Measurements from ENCODE around the gene PCDHGA1. TPM values are rescaled to one million over a fixed set of nuclear protein-coding genes. Genes with fewer than 3 reads are reported as not detected.

The PCDHGA1 gene
- total and polyA plus RNA-seq, 12 donors: 0.09 to 0.96 (median 0.30) TPM

DNA sequence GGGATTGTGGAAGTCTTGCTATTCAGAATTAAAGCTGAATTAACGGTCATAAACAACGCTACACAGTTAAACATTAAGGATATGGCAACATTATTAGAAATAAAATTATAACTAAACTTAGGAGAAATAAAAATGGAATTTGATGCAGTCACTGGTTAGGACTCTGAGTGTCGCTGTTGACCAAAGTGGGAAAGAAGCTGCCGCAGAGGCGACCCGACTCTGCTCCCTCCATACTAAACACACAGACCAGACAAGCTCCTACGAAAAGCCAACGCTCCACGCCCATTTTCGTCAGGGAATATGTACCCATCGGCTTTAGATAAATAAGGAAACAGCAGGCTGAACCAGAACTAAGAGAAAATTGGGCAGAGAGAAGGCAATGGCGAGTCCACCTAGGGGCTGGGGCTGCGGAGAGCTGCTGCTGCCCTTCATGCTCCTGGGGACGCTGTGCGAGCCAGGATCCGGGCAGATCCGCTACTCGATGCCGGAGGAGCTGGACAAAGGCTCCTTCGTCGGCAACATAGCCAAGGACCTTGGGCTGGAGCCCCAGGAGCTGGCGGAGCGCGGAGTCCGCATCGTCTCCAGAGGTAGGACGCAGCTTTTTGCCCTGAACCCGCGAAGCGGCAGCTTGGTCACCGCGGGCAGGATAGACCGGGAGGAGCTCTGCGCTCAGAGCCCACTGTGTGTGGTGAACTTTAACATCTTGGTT is 33.8 kb downstream of the PCDHGA1 start, which contains the start of gene PCDHGA5:
PCDHGA5 (plus strand) TSS at position 211 of the 709 bp plus-strand sequence; CDS start at position 380, 169 bp downstream.
- Histone ChIP-seq H3K9me3 (replicated peaks in 1 of 3) (peaks cover 3 to 52% (median 15%) of the 10 kb centered on the region in 3 donors), H3K36me3 (replicated peaks in 1 of 2) (no peaks in the 10 kb centered on the region), H3K4me3 (peak within 1 kb of the TSS in 1 of 4 donors; percentile 15), H3K4me1 (replicated peaks in 1 of 2) (no peaks in the 10 kb centered on the region), H3K27ac (no peak within 1 kb of the TSS), H3K27me3 (no peaks in the 10 kb centered on the region)
- DNase-seq: no peak
- WGBS, 4 donors: 11 to 24% (median 18%) methylated on average over 29 to 34 of the region's 34 CpGs
- intact Hi-C loops (cut with DNase I): no loop called here
- TF ChIP-seq POLR2A (IDR thresholded peaks at IDR 0.05): no peak
- TF ChIP-seq, protein P1, sequence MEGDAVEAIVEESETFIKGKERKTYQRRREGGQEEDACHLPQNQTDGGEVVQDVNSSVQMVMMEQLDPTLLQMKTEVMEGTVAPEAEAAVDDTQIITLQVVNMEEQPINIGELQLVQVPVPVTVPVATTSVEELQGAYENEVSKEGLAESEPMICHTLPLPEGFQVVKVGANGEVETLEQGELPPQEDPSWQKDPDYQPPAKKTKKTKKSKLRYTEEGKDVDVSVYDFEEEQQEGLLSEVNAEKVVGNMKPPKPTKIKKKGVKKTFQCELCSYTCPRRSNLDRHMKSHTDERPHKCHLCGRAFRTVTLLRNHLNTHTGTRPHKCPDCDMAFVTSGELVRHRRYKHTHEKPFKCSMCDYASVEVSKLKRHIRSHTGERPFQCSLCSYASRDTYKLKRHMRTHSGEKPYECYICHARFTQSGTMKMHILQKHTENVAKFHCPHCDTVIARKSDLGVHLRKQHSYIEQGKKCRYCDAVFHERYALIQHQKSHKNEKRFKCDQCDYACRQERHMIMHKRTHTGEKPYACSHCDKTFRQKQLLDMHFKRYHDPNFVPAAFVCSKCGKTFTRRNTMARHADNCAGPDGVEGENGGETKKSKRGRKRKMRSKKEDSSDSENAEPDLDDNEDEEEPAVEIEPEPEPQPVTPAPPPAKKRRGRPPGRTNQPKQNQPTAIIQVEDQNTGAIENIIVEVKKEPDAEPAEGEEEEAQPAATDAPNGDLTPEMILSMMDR (IDR thresholded peaks at IDR 0.05): peak in 1 of 6 experiments; percentile 11

DNA sequence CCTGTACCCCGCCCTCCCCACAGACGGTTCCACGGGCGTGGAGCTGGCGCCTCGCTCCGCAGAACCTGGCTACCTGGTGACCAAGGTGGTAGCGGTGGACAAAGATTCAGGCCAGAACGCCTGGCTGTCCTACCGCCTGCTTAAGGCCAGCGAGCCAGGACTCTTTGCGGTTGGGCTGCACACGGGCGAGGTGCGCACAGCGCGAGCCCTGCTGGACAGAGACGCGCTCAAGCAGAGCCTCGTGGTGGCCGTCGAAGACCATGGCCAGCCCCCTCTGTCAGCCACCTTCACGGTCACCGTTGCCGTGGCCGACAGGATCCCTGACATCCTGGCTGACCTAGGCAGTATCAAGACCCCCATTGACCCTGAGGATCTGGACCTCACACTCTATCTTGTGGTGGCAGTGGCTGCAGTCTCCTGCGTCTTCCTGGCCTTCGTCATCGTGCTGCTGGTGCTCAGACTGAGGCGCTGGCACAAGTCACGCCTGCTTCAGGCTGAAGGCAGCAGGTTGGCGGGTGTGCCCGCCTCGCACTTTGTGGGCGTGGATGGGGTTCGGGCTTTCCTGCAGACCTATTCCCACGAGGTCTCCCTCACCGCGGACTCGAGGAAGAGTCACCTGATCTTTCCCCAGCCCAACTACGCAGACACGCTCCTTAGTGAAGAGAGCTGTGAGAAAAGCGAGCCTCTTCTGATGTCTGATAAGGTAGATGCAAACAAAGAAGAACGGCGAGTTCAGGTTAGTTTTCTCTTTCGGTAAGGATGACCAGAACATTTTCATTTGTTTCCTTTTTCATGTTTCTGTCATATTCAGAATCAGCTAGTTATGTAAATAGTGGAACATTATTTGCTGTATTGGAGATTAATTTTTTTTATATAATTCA is 35.9 kb downstream of the PCDHGA1 start:
- H3K9me3 ChIP-seq (replicated peaks in 1 of 3): peaks cover 4 to 50% (median 15%) of the 10 kb centered on the region in 3 donors
- no peaks in the 10 kb centered on the region for H3K4me1 ChIP-seq (replicated peaks in 1 of 2)
- no peaks in the 10 kb centered on the region for H3K36me3 ChIP-seq (replicated peaks in 1 of 2)
- no peak overlapping the region for H3K4me3 ChIP-seq
- intact Hi-C loops (cut with DNase I): no loop called here
- no peaks in the 10 kb centered on the region for H3K27me3 ChIP-seq
- WGBS, 4 donors: 25 to 34% (median 29%) methylated on average over 15 to 46 of the region's 46 CpGs
- no peak overlapping the region for H3K27ac ChIP-seq
- no peak for TF ChIP-seq POLR2A (IDR thresholded peaks at IDR 0.05)
- TF ChIP-seq, protein P1 (IDR thresholded peaks at IDR 0.05): no peak
- no peak for DNase-seq

DNA sequence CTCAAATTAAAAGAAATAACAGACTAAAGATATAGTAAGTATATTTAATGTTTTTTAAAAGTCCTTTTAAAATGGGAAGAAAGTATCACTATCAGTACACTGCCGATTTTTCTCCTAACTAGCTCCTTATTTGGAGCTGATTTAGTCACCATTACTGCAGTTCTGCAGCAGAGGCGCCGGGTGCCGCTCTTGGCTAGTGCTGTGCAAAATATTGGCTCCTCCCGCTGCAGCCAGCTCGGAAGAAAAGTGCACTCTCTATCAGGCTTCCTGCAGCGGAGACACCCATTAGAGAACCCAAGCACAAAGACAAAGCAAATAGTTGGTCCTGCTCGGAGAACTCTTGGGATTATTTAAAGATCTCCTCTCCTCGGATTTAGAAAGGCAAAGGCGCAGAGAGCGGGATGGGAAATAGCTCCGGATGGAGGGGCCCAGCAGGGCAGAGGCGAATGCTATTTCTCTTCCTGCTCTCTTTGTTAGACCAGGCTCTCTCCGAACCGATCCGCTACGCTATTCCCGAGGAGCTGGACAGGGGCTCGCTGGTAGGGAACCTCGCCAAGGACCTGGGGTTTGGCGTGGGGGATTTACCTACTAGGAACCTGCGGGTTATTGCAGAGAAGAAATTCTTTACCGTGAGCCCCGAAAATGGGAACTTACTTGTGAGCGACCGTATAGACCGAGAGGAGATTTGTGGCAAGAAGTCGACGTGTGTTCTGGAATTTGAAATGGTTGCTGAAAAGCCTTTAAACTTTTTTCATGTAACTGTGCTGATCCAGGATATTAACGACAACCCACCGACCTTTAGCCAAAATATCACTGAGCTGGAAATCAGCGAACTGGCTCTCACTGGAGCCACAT is 39.9 kb downstream of the PCDHGA1 start, which contains the start of gene PCDHGB3:
PCDHGB3 (plus strand) TSS at position 249 of the 855 bp plus-strand sequence; CDS start at position 402, 153 bp downstream.
- 13 to 25% (median 18%) methylated on average over 29 to 32 of the region's 32 CpGs for WGBS, 4 donors
- Histone ChIP-seq H3K4me1 (replicated peaks in 1 of 2) (no peaks in the 10 kb centered on the region), H3K27ac (no peak within 1 kb of the TSS), H3K4me3 (peak within 1 kb of the TSS in 1 of 4 donors; percentile 34), H3K9me3 (replicated peaks in 1 of 3) (peaks cover 4 to 51% (median 4%) of the 10 kb centered on the region in 3 donors), H3K36me3 (replicated peaks in 1 of 2) (no peaks in the 10 kb centered on the region), H3K27me3 (no peaks in the 10 kb centered on the region)
- peak in 2 of 7 donors; percentile 23 to 29 for DNase-seq
- intact Hi-C loops (cut with DNase I): no loop called here
- no peak for TF ChIP-seq POLR2A (IDR thresholded peaks at IDR 0.05)
- TF ChIP-seq, protein P1 (IDR thresholded peaks at IDR 0.05): peak in 3 of 6 experiments; percentile 25 to 31 (median 25)
